ENCODE measurements around the gene SLFN13. TPM values are rescaled to one million over a fixed set of nuclear protein-coding genes. Genes with fewer than 3 reads are reported as not detected.
A peak's percentile ranks its signal among the peaks of the same experiment; 100 is the strongest.

SLFN13 gene
- total RNA-seq, 1 experiment from 2014 or later, result 56.5 TPM

- POLR2A ChIA-PET, result interaction anchor here (1.0 kb wide), 1 partner anchor 15 kb away, joined by 6 read pairs; the partner anchor contains the start of gene SLFN13
- peak; percentile 90 for DNase-seq (ENCODE audit: low read depth, low spot score)
- H3K36me3 ChIP-seq (ENCODE audit: control insufficient read depth, insufficient read depth, low read length), result no peaks in the 10 kb centered on the region
- H3K4me3 ChIP-seq (ENCODE audit: low read depth in 2 of 2, low read length in 2 of 2), result peak overlapping the region; percentile 80 to 88
- BruUV-seq (replicated peaks), result TSS peak; percentile 99
- 0 out of 2 replicates have a peak, but pooled peaks have one; percentile 12 for TF ChIP-seq SIN3A (IDR thresholded peaks at IDR 0.05; ENCODE audit: borderline replicate concordance, insufficient read depth, low read depth, low read length)
- peak; percentile 27; the same call in 1 of the 2 replicates for TF ChIP-seq POLR2AphosphoS5 (IDR thresholded peaks at IDR 0.05; ENCODE audit: low read depth, low read length)
- peak; percentile 30 for TF ChIP-seq CTCF (IDR thresholded peaks at IDR 0.05)
- peak; percentile 63; the same call in 1 of the 2 replicates for TF ChIP-seq TCF7L2 (IDR thresholded peaks at IDR 0.05; ENCODE audit: low read depth, low read length)
- TF ChIP-seq REST (IDR thresholded peaks at IDR 0.05; ENCODE audit: insufficient read depth in 1 of 2, low read depth in 2 of 2, low read length in 1 of 2), result no peak
- no peaks in the 10 kb centered on the region for H3K27me3 ChIP-seq (ENCODE audit: control insufficient read depth, insufficient read depth, low read length)
- ATAC-seq, result peak; percentile 89
- intact Hi-C loops (cut with micrococcal nuclease; ENCODE audit: unreplicated experiment), result loop anchor here (10.0 kb wide), 1 partner anchor 102 kb away; the partner anchor contains the start of gene SLFN12L
- H3K4me1 ChIP-seq (ENCODE audit: control insufficient read depth, insufficient read depth, low read length), result peaks cover 40% of the 10 kb centered on the region
- H3K9me3 ChIP-seq (ENCODE audit: control insufficient read depth, insufficient read depth, low read depth, low read length), result no peaks in the 10 kb centered on the region
- CTCF ChIA-PET, result no interaction called here
- in situ Hi-C loops (cut with HindIII; ENCODE audit: low pct_unique_long_range_greater_than_20kb, low sequenced_read_pairs), result no loop called here
- H3K27ac ChIP-seq (ENCODE audit: low read length), result peak overlapping the region; percentile 98
Measured at GRCh38 chr17:35433075-35433894, 15.3 kb downstream of the SLFN13 start.

- peak; percentile 71 for DNase-seq (ENCODE audit: low read depth, low spot score)
- POLR2A ChIA-PET, result interaction anchor here (0.6 kb wide), 1 partner anchor 137 kb away, joined by 5 read pairs; no protein-coding TSS in a partner anchor
Measured at GRCh38 chr17:35432176-35433074, 16.1 kb downstream of the SLFN13 start, which contains the start of gene SLFN12. SLFN12 (minus strand) TSS chr17:35432500; CDS start chr17:35423028, 9,472 bp downstream.

More at GRCh38 chr17:35432176-35433074, 16.1 kb downstream of the SLFN13 start, which contains the start of gene SLFN12:
- peak within 1 kb of the TSS; percentile 80 to 88 for H3K4me3 ChIP-seq (ENCODE audit: low read depth in 2 of 2, low read length in 2 of 2)
- 0 out of 2 replicates have a peak, but pooled peaks have one; percentile 48 for TF ChIP-seq SIN3A (IDR thresholded peaks at IDR 0.05; ENCODE audit: borderline replicate concordance, insufficient read depth, low read depth, low read length)
- peak; percentile 92 for TF ChIP-seq POLR2AphosphoS5 (IDR thresholded peaks at IDR 0.05; ENCODE audit: low read depth, low read length)
- no peak for TF ChIP-seq REST (IDR thresholded peaks at IDR 0.05; ENCODE audit: insufficient read depth in 1 of 2, low read depth in 2 of 2, low read length in 1 of 2)
- TF ChIP-seq TCF7L2 (IDR thresholded peaks at IDR 0.05; ENCODE audit: low read depth, low read length), result no peak
- no peak for TF ChIP-seq CTCF (IDR thresholded peaks at IDR 0.05)
- no peaks in the 10 kb centered on the region for H3K27me3 ChIP-seq (ENCODE audit: control insufficient read depth, insufficient read depth, low read length)
- no peaks in the 10 kb centered on the region for H3K36me3 ChIP-seq (ENCODE audit: control insufficient read depth, insufficient read depth, low read length)
- BruUV-seq (replicated peaks), result no TSS peak
- in situ Hi-C loops (cut with HindIII; ENCODE audit: low pct_unique_long_range_greater_than_20kb, low sequenced_read_pairs) (no loop called here), intact Hi-C loops (cut with micrococcal nuclease; ENCODE audit: unreplicated experiment) (loop anchor here (10.0 kb wide), 1 partner anchor 102 kb away; the partner anchor contains the start of gene SLFN12L)
- peaks cover 40% of the 10 kb centered on the region for H3K4me1 ChIP-seq (ENCODE audit: control insufficient read depth, insufficient read depth, low read length)
- CTCF ChIA-PET, result no interaction called here
- H3K27ac ChIP-seq (ENCODE audit: low read length), result peak within 1 kb of the TSS; percentile 98
- peak; percentile 88 for ATAC-seq
- no peaks in the 10 kb centered on the region for H3K9me3 ChIP-seq (ENCODE audit: control insufficient read depth, insufficient read depth, low read depth, low read length)
